Measurements from ENCODE around the gene SLC35F4.

DNA sequence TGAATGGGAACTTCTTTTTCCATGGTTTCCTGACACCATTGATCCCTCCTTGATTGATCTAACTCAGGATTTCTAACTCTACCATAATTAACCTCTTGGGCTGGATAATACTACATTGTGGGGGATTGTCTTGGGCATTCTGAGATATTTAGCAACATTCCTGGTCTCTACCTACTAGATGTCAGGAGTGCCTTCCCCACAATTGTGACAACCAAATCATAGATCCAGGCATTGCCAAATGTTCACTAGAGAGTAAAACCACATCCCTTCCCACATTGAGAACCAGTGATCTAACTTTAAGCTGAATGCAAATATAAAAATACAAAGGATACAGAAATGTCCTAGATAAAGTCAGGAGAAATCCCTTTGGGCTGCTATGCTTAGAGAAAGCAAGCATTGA, 335.3 kb downstream of the SLC35F4 start:
- TF ChIP-seq CTCF (IDR thresholded peaks at IDR 0.05), result no peak
- TF ChIP-seq POLR2A (IDR thresholded peaks at IDR 0.05), result no peak
